HG02763 (cell line): ENCODE measurements around the gene TMIGD1.

Experiments
- ATAC-seq: cut with Tn5 transposase; IDR thresholded peaks from one replicate; pipeline ENCODE4 v1.9.1; 2021; ENCODE audit warnings: mild to moderate bottlenecking, moderate library complexity; ENCODE audit not compliant: unreplicated experiment

TMIGD1 gene

DNA sequence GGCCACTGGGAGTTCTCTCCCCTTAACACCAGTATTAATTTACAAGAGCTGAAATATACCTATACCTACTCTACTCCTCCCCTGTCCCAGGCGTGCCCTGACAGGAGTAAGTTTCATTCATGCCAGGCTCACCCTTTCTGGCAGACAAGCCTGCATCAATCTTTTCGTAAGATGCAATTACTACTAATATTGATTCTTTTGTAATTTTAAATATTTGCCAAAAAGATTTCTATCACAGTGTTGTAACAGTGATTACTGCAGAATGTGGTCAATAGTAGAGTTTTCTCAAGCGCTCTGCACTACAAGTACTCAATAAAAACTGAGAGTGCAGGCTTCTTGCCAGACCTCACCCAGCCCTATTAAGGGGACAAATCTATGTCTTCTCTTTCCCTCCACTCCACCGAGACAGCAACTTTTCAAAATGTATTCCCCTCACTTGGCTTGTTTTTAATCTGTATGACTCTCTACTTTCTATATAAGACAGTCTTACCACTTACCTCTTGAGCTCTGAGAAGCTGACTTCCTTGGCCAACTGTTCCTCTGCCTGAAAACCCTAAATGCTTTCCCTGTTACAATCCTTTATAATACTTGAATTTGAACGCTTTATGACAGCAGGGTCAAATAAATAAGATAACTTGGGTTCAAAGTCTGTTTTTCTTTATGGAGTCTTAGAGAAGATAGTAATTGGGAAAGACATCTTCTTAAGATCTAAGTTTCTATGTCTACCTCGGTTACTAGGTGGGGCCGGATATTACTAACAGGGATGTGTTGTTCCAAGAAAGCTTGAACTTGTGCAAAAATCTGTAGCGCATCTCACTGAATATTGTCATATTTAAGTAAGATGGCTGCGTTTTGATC is at the start of gene TMIGD1:
Gene TMIGD1, minus strand, starts transcription at position 555 of the 858 bp plus-strand sequence. CDS start 1,924 bp downstream, outside the sequence.
- no peak for ATAC-seq

DNA sequence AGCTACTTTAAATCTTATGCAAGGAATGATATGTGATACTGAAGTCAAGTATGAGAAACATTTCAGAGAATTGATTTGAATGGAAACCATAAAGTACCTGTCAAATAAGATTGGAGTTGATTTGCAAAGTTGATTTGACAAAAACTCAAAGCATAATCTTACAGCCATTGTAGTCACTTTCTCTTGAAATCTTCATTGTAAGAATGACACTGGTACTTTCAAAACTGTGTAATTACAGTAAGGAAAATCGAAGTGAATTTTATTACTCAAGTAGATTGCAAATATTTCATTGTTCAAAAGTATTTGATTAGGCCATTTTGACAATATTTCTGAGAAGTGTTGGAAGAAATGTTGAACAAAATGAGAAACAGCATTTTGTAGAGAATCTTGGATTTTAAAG is 48.5 kb upstream of the TMIGD1 start:
- ATAC-seq, result no peak

DNA sequence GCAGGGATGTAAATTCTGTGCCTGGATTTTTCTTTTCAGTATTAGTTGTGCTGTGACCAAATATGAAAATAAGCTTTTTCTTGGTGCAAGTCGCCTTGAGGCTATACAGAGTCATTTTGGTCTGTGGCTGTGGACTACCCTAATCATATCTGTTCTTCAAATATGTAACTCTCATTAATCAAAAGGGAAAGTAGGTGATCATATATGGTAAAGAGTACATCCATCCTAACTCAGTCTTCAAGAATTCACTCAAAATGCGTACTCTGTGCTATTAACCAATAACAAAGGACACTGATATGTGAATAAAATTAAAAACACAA is 47.4 kb upstream of the TMIGD1 start:
- ATAC-seq, result no peak

- no peak for ATAC-seq
Measured at GRCh38 chr17:30380643-30381339, 46.9 kb upstream of the TMIGD1 start.

- no peak for ATAC-seq
Measured at GRCh38 chr17:30379903-30380381, 46.1 kb upstream of the TMIGD1 start.

- ATAC-seq, result peak; percentile 8
Measured at GRCh38 chr17:30379303-30379902, 45.5 kb upstream of the TMIGD1 start.

DNA sequence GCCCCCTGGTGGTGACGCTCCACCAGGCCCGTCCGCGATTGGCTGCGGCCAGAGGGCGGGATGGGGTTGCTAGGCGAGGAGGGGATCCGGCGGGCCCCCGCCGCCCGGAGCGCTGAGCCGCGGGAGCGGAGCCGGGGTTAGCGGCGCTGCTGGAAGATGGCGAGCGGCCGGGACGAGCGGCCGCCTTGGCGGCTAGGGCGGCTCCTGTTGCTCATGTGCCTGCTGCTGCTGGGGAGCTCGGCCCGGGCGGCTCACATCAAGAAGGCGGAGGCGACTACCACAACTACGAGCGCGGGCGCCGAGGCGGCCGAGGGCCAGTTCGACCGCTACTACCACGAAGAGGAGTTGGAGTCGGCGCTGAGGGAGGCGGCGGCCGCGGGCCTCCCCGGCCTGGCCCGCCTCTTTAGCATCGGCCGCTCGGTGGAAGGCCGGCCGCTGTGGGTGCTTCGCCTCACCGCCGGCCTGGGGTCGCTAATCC is 45.0 kb upstream of the TMIGD1 start, which contains the start of gene CPD:
Gene CPD, plus strand, starts transcription at position 103 of the 478 bp plus-strand sequence. Its CDS starts 54 bp downstream, at position 157.
- ATAC-seq, result peak; percentile 85

GRCh38 chr17:30378241-30378824 is 44.5 kb upstream of the TMIGD1 start:
- ATAC-seq, result peak; percentile 7

- no peak for ATAC-seq
Measured at GRCh38 chr17:30377574-30378240, 43.9 kb upstream of the TMIGD1 start.

- no peak for ATAC-seq
Measured at GRCh38 chr17:30376621-30377452, 43.0 kb upstream of the TMIGD1 start.

DNA sequence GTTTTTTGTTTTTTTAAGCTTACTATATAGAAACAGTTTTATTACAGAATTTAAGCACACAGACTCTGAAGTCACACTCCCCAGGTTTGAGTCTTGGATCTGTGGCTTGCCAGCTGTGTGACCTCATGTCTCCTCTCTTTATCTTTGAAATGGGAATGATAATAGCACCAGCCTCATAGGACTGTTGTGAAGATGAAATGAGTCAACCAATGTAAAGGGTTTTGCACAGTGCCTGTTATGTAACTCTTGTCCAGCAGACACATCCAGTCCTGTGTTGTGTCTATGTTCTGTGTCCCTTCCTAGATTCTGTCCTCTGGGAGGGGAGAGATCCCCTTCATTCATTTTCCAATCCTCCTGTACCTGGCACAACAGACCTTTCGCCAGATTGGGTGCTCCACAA is 41.8 kb upstream of the TMIGD1 start:
- no peak for ATAC-seq

DNA sequence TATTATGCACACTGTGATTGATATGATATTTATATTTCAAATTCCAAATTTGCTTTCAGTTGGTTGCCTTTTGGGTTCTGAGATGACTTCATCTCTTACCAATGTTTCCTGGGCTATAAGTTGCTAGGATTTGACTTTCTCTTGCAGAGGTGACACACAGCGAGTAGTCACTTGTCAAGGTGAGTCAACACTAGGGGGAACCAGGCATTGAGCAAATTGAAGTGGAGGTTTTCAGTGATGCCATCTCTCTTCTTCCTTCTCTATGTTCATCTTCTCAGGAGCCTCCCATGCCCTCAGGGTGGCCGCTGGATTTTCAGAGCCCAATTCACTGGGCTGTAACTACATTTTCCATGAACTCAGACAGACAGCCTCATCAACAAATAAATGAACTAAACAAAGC is 38.9 kb upstream of the TMIGD1 start:
- ATAC-seq, result no peak

- no peak for ATAC-seq
Measured at GRCh38 chr17:30369995-30370394, 36.1 kb upstream of the TMIGD1 start.

DNA sequence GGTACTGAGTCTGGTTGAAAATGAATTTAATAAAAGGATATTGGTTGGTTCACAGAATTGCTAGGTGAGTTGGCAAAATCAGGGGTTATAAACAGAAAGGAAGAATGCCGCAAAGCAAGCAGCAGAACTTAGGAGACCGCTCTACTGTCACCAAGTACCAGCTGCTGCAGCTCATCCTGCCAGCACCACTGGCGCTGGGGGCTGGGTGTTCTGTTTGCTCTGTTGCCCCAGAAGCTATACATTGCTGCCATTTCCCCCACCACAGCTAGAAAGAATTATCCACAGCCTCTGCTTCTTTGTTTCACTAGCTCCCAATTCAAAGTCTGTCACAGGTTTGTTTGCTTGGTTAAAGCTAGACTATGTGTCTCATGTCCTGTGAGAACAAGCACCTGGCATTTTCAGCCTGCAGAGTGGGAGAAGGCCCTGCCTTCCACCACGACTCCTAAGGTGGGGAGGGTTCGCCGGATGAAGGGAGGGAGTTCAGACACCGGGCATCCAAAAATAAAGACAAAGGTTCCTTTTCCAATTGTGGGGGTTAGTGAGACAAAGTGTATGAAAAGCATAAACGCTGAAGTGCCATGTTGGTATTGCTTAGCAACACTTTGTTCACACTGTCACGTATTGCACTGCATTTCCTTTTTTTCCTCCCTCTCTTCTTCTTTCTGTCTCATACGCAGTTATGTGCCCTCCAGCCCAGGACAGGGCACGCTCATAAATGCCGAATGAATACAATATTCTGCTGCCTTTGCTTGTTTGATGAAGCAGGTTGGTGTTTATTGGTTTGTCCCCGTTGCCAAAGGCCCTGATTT is 35.3 kb upstream of the TMIGD1 start:
- ATAC-seq, result no peak

DNA sequence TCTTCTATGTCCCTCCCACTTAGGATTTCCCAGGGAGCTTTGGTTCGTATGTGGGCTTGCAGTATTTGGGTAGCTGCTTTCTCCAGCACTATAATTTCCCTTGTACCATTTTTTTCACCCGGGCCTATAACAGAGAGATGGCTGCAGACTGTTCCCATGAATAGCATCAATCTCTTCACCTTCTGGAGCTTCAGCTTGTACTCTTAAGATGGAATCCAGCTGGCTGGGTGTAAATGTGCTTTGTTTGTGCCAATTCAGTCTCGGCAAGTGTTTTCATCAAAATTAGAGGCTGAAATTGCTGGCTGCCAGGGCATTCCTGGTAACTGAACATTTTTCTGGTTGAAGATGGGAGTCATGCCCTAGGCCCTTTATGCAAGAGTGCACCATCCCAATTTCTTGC is 32.7 kb upstream of the TMIGD1 start:
- no peak for ATAC-seq

GRCh38 chr17:30363715-30364202 is 29.9 kb upstream of the TMIGD1 start:
- ATAC-seq, result peak; percentile 75

DNA sequence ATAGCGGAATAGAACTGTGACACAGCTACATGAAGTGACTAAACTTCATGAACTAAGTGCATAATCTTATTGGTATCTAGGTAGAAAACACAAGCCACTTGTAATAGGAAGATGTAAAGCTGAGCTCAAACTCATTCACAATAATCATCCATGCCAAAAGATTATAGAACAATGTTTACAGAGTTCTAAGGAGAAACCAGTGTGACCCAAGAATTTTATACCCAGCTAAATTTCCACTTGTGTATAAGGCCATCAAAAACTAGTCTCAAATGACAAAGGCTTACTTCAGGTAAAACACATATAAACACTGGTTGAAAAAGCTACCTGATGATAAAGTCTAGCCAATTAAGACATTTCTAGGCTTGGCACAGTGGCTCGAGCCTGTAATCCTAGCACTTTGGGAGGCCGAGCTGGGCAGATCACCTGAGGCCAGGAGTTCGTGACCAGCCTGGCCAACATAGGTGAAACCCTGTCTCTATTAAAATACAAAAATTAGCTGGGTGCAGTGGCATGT is 28.0 kb upstream of the TMIGD1 start:
- no peak for ATAC-seq

- ATAC-seq, result no peak
Measured at GRCh38 chr17:30360086-30360808, 26.4 kb upstream of the TMIGD1 start.
